HCT116 (cell line): Measurements from ENCODE around the gene UBXN11. TPM values are rescaled to one million over a fixed set of nuclear protein-coding genes. Genes with fewer than 3 reads are reported as not detected.
"Not testable (repeated sequence)": the region's sequence is repeated elsewhere in the genome, so short reads cannot be mapped to it uniquely, and the experiment has no call there.

Experiments used
- ATAC-seq: fragments of 200-7000 bp; cut with Tn5 transposase; 2 replicates; pipeline ENCODE4 v1.9.1; 2020; ENCODE audit warnings: mild to moderate bottlenecking, moderate library complexity
- BruUV-seq: library from RNA; stranded (reverse); fragments of 400-500 nt; replicated peaks from 2 replicates; lab custom pipeline; 2021; lab: Mats Ljungman, UMichigan
- CTCF ChIA-PET: fragments of 300-600 bp; sonication (Branson Sonifier 250); formaldehyde crosslinking; loops from one replicate; lab custom pipeline; 2021; ENCODE audit warnings: antibody characterized with exemption; lab: Charles Lee
- POLR2A ChIA-PET: fragments of 300-600, 350-600 bp; sonication (Branson Sonifier 250); formaldehyde crosslinking; loops from one replicate; lab custom pipeline; 2021; ENCODE audit warnings: antibody characterized with exemption; lab: Charles Lee
- RAD21 ChIA-PET, 2 experiments: fragments of 300-600 bp; sonication (Branson Sonifier 250); formaldehyde crosslinking; loops; one replicate each; lab custom pipeline; 2023; ENCODE audit warnings: low total read pairs in 2 of 2; ENCODE audit not compliant: uncharacterized antibody in 2 of 2, unreplicated experiment in 2 of 2, low non-redundant PET in 1 of 2; lab: Charles Lee
- DNase-seq: peaks from one replicate; pipeline ENCODE4 v3.0.0-alpha.2; 2010; ENCODE audit warnings: low read depth, low spot score
- H2AFZ ChIP-seq: fragments of 200-600 bp; shearing (Covaris generic), sonication (generic); 2 replicates; pipeline ENCODE4 v1.6.1; 2017; ENCODE audit warnings: low read depth, mixed run types, mixed read lengths, antibody characterized with exemption, low read length; ENCODE audit not compliant: poor library complexity, severe bottlenecking
- H3K27ac ChIP-seq: 2 replicates; pipeline ENCODE4 v1.5.1; 2012; ENCODE audit warnings: low read depth, low read length
- H3K27me3 ChIP-seq: fragments of 200-600 bp; sonication (generic); 2 replicates; pipeline ENCODE4 v1.6.1; 2016; ENCODE audit warnings: mixed run types, low read length, mixed read lengths; ENCODE audit not compliant: insufficient read depth
- H3K36me3 ChIP-seq, 2 experiments: fragments of 200-500 bp in 1 of 2; fragments of 200-600 bp in 1 of 2; sonication (Bioruptor generic) in 1 of 2; sonication (generic) in 1 of 2; 2 replicates each; pipeline versions ENCODE4 v1.5.1 to v1.6.1; 2014 to 2016; ENCODE audit warnings: low read length in 2 of 2, inconsistent platforms in 1 of 2, mixed read lengths in 1 of 2, mixed run types in 1 of 2; ENCODE audit not compliant: insufficient read depth in 2 of 2, control insufficient read depth in 1 of 2
- H3K4me1 ChIP-seq, 2 experiments: fragments of 200-600 bp in 1 of 2; sonication (generic) in 1 of 2; 2 replicates each; pipeline versions ENCODE4 v1.5.1 to v1.6.1; 2012 to 2017; ENCODE audit warnings: low read length in 2 of 2, inconsistent platforms in 1 of 2, mild to moderate bottlenecking in 1 of 2, mixed read lengths in 1 of 2, mixed run types in 1 of 2, moderate library complexity in 1 of 2; ENCODE audit not compliant: insufficient read depth in 2 of 2, control insufficient read depth in 1 of 2
- H3K4me2 ChIP-seq: fragments of 200-600 bp; sonication (generic); 2 replicates; pipeline ENCODE4 v1.6.1; 2017; ENCODE audit warnings: mixed run types, low read length, mixed read lengths
- H3K4me3 ChIP-seq, 2 experiments: fragments of 200-600 bp in 1 of 2; sonication (generic) in 1 of 2; replicated peaks in 1 of 2; 2 replicates each; pipeline ENCODE4 v1.5.1; 2011 to 2016; ENCODE audit warnings: low read length in 2 of 2, control low read depth in 1 of 2, low read depth in 1 of 2, mild to moderate bottlenecking in 1 of 2, mixed read lengths in 1 of 2, mixed run types in 1 of 2
- H3K79me2 ChIP-seq: fragments of 200-600 bp; sonication (generic); 2 replicates; pipeline ENCODE4 v1.6.1; 2017; ENCODE audit warnings: mild to moderate bottlenecking, mixed run types, low read length, moderate library complexity, mixed read lengths; ENCODE audit not compliant: insufficient read depth
- H3K9ac ChIP-seq: fragments of 200-600 bp; sonication (generic); 2 replicates; pipeline ENCODE4 v1.6.1; 2016; ENCODE audit warnings: low read length, mixed read lengths
- H3K9me2 ChIP-seq: fragments of 200-600 bp; sonication (generic), shearing (Covaris generic); 2 replicates; pipeline ENCODE4 v1.6.1; 2017; ENCODE audit warnings: mixed run types, mild to moderate bottlenecking, moderate library complexity; ENCODE audit not compliant: insufficient read depth
- H3K9me3 ChIP-seq, 2 experiments: fragments of 200-500 bp in 1 of 2; fragments of 200-600 bp in 1 of 2; sonication (Bioruptor generic) in 1 of 2; sonication (generic) in 1 of 2; 2 replicates each; pipeline ENCODE4 v1.6.1; 2014 to 2017; ENCODE audit warnings: low read length in 2 of 2, mixed read lengths in 2 of 2, inconsistent platforms in 1 of 2, low read depth in 1 of 2, mild to moderate bottlenecking in 1 of 2, mixed run types in 1 of 2, moderate library complexity in 1 of 2; ENCODE audit not compliant: control insufficient read depth in 1 of 2, insufficient read depth in 1 of 2
- H4K20me1 ChIP-seq: fragments of 200-600 bp; sonication (generic), shearing (Covaris generic); 2 replicates; pipeline ENCODE4 v1.6.1; 2017; ENCODE audit warnings: mixed run types, mild to moderate bottlenecking, moderate library complexity; ENCODE audit not compliant: insufficient read depth
- CBX3 ChIP-seq: IDR thresholded peaks from 2 replicates; pipeline ENCODE4 v1.6.1; 2012; ENCODE audit warnings: low read depth
- EGR1 ChIP-seq: IDR thresholded peaks from 2 replicates; pipeline ENCODE4 v1.6.1; 2012; ENCODE audit warnings: low read depth
- EZH2 ChIP-seq: fragments of 200-600 bp; sonication (generic); IDR thresholded peaks from 2 replicates; pipeline ENCODE4 v1.6.1; 2017; ENCODE audit warnings: antibody characterized with exemption, mixed run types
- FOSL1 ChIP-seq: IDR thresholded peaks from 2 replicates; pipeline ENCODE4 v1.6.1; 2012; ENCODE audit warnings: low read depth
- POLR2AphosphoS5 ChIP-seq: IDR thresholded peaks from 2 replicates; pipeline ENCODE4 v1.6.1; 2011; ENCODE audit warnings: mild to moderate bottlenecking, low read depth, low read length, moderate library complexity
- SIN3A ChIP-seq: IDR thresholded peaks from 2 replicates; pipeline ENCODE4 v1.6.1; 2012; ENCODE audit warnings: low read depth
- SP1 ChIP-seq: IDR thresholded peaks from 2 replicates; pipeline ENCODE4 v1.6.1; 2012; ENCODE audit warnings: low read depth
- SRF ChIP-seq: IDR thresholded peaks from 2 replicates; pipeline ENCODE4 v1.6.1; 2012; ENCODE audit warnings: low read depth
- YY1 ChIP-seq: IDR thresholded peaks from 2 replicates; pipeline ENCODE4 v1.6.1; 2011; ENCODE audit warnings: low read length, low read depth, moderate library complexity, mild to moderate bottlenecking; ENCODE audit not compliant: insufficient replicate concordance; ENCODE audit errors: extremely low read depth
- ZFX ChIP-seq: fragments of 450-650 bp; IDR thresholded peaks from 2 replicates; pipeline ENCODE4 v1.6.1; 2017
- intact Hi-C: fragments of 100-400 bp; cut with micrococcal nuclease; formaldehyde crosslinking; loops from 2 replicates; pipeline ENCODE4 v1.10.0; 2022
- total RNA-seq: library from RNA; stranded (reverse); gene quantifications from one replicate; pipeline ENCODE4 v1.2.1, GENCODE V29; 2021; ENCODE audit not compliant: unreplicated experiment
- TF ChIP-seq, protein P1 (sequence below), 3 experiments: fragments of 200-600 bp in 1 of 3; sonication (generic) in 1 of 3; IDR thresholded peaks in 2 of 3; conservative IDR thresholded peaks in 1 of 3; 2 replicates each; pipeline ENCODE4 v1.5.1; 2012 to 2017; ENCODE audit warnings: low read depth in 2 of 3, low read length in 2 of 3, antibody characterized with exemption in 1 of 3, borderline replicate concordance in 1 of 3, control low read depth in 1 of 3, mild to moderate bottlenecking in 1 of 3, mixed read lengths in 1 of 3, mixed run types in 1 of 3, moderate library complexity in 1 of 3; ENCODE audit not compliant: insufficient read depth in 1 of 3
- TF ChIP-seq, protein P2 (sequence below): IDR thresholded peaks from 2 replicates; pipeline ENCODE4 v1.6.1; 2012

UBXN11 gene
- total RNA-seq, 1 experiment from 2014 or later = 19.3 TPM

DNA sequence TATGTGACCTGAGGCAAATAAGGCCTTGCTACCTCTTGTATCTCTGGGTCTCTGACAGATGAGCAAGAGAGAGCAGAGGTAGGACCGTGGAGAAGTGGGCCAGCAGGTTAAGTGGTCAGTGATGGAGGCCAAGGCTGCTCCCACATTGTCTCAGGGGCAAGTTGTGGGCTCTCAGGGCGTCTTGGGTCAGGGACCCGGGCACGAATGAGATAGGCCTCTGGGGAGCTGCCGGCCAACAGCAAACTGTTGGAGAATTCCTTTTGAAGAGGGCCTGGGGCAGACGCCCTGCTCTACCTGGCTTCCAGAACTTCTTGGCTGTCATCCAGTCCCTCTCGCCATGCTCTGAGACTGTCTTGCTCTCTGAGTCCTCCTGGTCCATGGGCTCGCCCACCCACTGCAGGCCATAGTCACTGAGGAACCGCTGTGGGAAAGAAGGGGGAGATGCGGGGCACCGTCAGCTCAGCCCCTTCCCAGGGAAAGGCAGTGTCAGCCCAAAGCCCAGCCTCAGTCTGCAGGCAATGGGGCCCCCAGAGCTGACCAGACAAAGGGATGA, 12.4 kb downstream of the UBXN11 start:
- BruUV-seq = no TSS peak
- RAD21 ChIA-PET = no interaction called here

DNA sequence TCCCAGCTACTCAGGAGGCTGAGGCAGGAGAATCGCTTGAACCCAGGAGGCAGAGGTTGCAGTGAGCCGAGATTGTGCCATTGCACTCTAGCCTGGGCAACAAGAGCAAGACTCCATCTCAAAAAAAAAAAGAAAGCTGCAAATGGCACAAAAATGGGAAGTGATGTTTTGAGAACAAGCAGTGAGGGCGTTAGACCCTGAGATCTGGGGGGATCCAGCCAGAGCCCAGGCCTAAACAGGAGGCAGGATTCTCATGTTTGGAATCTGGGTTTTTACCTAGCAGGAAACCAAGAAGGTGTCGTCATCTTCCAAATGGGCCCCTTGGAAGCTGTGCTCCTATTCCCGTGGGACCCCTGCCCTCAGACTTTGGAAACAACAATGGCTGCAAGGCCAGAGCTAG, 13.7 kb downstream of the UBXN11 start:
- BruUV-seq, intact Hi-C loops: not testable (repeated sequence)
- CTCF ChIA-PET = interaction anchor here (0.9 to 2.5 kb wide), 3 partner anchors 7 to 124 kb away, joined by 3 to 12 read pairs (median 3); no protein-coding TSS in a partner anchor

More for the DNA sequence above, 12.4 kb downstream of the UBXN11 start:
- TF ChIP-seq SIN3A (no peak), EZH2 (no peak), SRF (no peak), CBX3 (no peak), SP1 (no peak), YY1 (no peak), POLR2AphosphoS5 (no peak), ZFX (no peak), FOSL1 (no peak), EGR1 (no peak)
- TF ChIP-seq, protein P1, sequence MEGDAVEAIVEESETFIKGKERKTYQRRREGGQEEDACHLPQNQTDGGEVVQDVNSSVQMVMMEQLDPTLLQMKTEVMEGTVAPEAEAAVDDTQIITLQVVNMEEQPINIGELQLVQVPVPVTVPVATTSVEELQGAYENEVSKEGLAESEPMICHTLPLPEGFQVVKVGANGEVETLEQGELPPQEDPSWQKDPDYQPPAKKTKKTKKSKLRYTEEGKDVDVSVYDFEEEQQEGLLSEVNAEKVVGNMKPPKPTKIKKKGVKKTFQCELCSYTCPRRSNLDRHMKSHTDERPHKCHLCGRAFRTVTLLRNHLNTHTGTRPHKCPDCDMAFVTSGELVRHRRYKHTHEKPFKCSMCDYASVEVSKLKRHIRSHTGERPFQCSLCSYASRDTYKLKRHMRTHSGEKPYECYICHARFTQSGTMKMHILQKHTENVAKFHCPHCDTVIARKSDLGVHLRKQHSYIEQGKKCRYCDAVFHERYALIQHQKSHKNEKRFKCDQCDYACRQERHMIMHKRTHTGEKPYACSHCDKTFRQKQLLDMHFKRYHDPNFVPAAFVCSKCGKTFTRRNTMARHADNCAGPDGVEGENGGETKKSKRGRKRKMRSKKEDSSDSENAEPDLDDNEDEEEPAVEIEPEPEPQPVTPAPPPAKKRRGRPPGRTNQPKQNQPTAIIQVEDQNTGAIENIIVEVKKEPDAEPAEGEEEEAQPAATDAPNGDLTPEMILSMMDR (IDR thresholded peaks at IDR 0.05 in 2 of 3, conservative IDR thresholded peaks at IDR 0.05 in 1 of 3; ENCODE audit: borderline replicate concordance in 1 of 3, insufficient read depth in 1 of 3, low read depth in 2 of 3, low read length in 2 of 3) = no peak
- TF ChIP-seq, protein P2, sequence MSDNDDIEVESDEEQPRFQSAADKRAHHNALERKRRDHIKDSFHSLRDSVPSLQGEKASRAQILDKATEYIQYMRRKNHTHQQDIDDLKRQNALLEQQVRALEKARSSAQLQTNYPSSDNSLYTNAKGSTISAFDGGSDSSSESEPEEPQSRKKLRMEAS = no peak
- intact Hi-C loops = no loop called here
- Histone ChIP-seq H3K9ac (no peak overlapping the region), H3K27me3 (no peaks in the 10 kb centered on the region), H3K4me3 (no peak overlapping the region), H3K9me3 (no peaks in the 10 kb centered on the region), H3K27ac (no peak overlapping the region), H3K9me2 (no peaks in the 10 kb centered on the region), H2AFZ (no peak overlapping the region), H3K4me1 (peaks cover 0 to 4% of the 10 kb centered on the region in 2 experiments; a peak in 1 of 4 replicates), H3K79me2 (no peaks in the 10 kb centered on the region), H4K20me1 (no peaks in the 10 kb centered on the region), H3K4me2 (no peak overlapping the region), H3K36me3 (0 out of 4 replicates have a peak, but pooled peaks cover 0 to 3% of the 10 kb centered on the region in 2 experiments)
- ChIA-PET CTCF (interaction anchor here (2.5 kb wide), 1 partner anchor 9 kb away, joined by 12 read pairs; no protein-coding TSS in a partner anchor), POLR2A (no interaction called here)
- ATAC-seq (no peak), DNase-seq (no peak)

More for the DNA sequence above, 13.7 kb downstream of the UBXN11 start:
- POLR2A ChIA-PET, H3K9me3 ChIP-seq, H3K79me2 ChIP-seq, H3K4me1 ChIP-seq, DNase-seq, H3K9me2 ChIP-seq, ATAC-seq, H3K27ac ChIP-seq, RAD21 ChIA-PET, H4K20me1 ChIP-seq, H3K9ac ChIP-seq, H3K36me3 ChIP-seq, H3K27me3 ChIP-seq, H2AFZ ChIP-seq, H3K4me3 ChIP-seq, H3K4me2 ChIP-seq: not testable (repeated sequence)
